Measurements from ENCODE around the gene PCDHA2.
"Not testable (repeated sequence)": the region's sequence is repeated elsewhere in the genome, so short reads cannot be mapped to it uniquely, and the experiment has no call there.

The PCDHA2 gene

GRCh38 chr5:140794595-140795258 is at the start of gene PCDHA2:
TSS of gene PCDHA2 (plus strand) at chr5:140794852.
- no peak for DNase-seq

- DNase-seq, result no peak
These were observed 41.1 kb upstream of the PCDHA2 start for GRCh38 chr5:140753561-140753960.

- no peak for DNase-seq
These were observed 30.3 kb upstream of the PCDHA2 start for GRCh38 chr5:140764177-140764973.

- no peak for DNase-seq
These were observed 27.2 kb upstream of the PCDHA2 start for GRCh38 chr5:140767444-140767843.

- no peak for DNase-seq
These were observed 14.1 kb upstream of the PCDHA2 start for GRCh38 chr5:140780512-140780911.

GRCh38 chr5:140785905-140786686 is 8.6 kb upstream of the PCDHA2 start, which contains the start of gene PCDHA1:
TSS of gene PCDHA1 (plus strand) at chr5:140786140.
- DNase-seq, result no peak

GRCh38 chr5:140787422-140787821 is 7.2 kb upstream of the PCDHA2 start:
- not testable (repeated sequence) for DNase-seq

GRCh38 chr5:140787849-140788504 is 6.7 kb upstream of the PCDHA2 start:
- not testable (repeated sequence) for DNase-seq

GRCh38 chr5:140791089-140791488 is 3.6 kb upstream of the PCDHA2 start:
- no peak for DNase-seq

- DNase-seq, result no peak
These were observed 598 bp downstream of the PCDHA2 start for GRCh38 chr5:140795259-140795641.

- DNase-seq, result not testable (repeated sequence)
These were observed 1.5 kb downstream of the PCDHA2 start for GRCh38 chr5:140796072-140796717.

- no peak for DNase-seq
These were observed 2.1 kb downstream of the PCDHA2 start for GRCh38 chr5:140796718-140797095.

GRCh38 chr5:140800816-140801493 is 6.3 kb downstream of the PCDHA2 start, which contains the start of gene PCDHA3:
TSS of gene PCDHA3 (plus strand) at chr5:140801057.
- DNase-seq, result no peak

GRCh38 chr5:140801494-140801841 is 6.8 kb downstream of the PCDHA2 start:
- DNase-seq, result no peak

- not testable (repeated sequence) for DNase-seq
These were observed 7.7 kb downstream of the PCDHA2 start for GRCh38 chr5:140802381-140802780.

GRCh38 chr5:140802781-140803271 is 8.2 kb downstream of the PCDHA2 start:
- no peak for DNase-seq

GRCh38 chr5:140806834-140807775 is 12.5 kb downstream of the PCDHA2 start, which contains the start of gene PCDHA4:
TSS of gene PCDHA4 (plus strand) at chr5:140807068.
- no peak for DNase-seq

GRCh38 chr5:140808241-140808888 is 13.7 kb downstream of the PCDHA2 start:
- DNase-seq, result not testable (repeated sequence)

- no peak for DNase-seq
These were observed 14.2 kb downstream of the PCDHA2 start for GRCh38 chr5:140808889-140809291.
